Measurements from ENCODE around the gene CA11.
"Not testable (repeated sequence)": the region's sequence is repeated elsewhere in the genome, so short reads cannot be mapped to it uniquely, and the experiment has no call there.

CA11 gene

GRCh38 chr19:48646001-48646721, at the start of gene CA11:
Gene CA11 (minus strand): TSS chr19:48646187. CDS start chr19:48645632, 555 bp downstream.
- peak; percentile 85 for DNase-seq
- in situ Hi-C loops (cut with HindIII; ENCODE audit: low pct_ligation_motif_present, low pct_unique_long_range_greater_than_20kb, low sequenced_read_pairs) = no loop called here

DNA sequence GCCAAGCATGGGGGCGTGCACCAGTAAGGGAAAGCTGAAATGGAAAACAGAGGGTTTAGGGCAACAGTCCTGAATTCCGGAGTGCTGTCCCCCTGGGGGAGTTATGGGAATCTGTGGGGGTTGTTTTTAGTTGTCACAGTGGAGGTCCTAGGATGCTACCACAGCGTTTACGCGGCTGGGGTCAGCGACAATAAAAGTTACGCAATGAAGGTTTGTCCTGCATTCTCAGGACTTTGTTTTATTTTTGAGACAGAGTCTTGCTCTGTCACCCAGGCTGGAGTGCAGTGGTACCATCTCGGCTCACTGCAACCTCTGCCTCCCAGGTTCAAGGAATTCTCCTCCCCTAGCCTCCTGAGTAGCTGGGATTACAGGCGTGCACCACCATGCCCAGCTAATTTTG, 47.6 kb upstream of the CA11 start:
- DNase-seq; in situ Hi-C loops (cut with HindIII; ENCODE audit: low pct_ligation_motif_present, low pct_unique_long_range_greater_than_20kb, low sequenced_read_pairs): not testable (repeated sequence)

- no peak for DNase-seq
- in situ Hi-C loops (cut with HindIII; ENCODE audit: low pct_ligation_motif_present, low pct_unique_long_range_greater_than_20kb, low sequenced_read_pairs) = no loop called here
Observed at GRCh38 chr19:48689449-48689848, 43.5 kb upstream of the CA11 start.

GRCh38 chr19:48687776-48688175, 41.8 kb upstream of the CA11 start:
- DNase-seq = no peak
- in situ Hi-C loops (cut with HindIII; ENCODE audit: low pct_ligation_motif_present, low pct_unique_long_range_greater_than_20kb, low sequenced_read_pairs) = no loop called here

DNA sequence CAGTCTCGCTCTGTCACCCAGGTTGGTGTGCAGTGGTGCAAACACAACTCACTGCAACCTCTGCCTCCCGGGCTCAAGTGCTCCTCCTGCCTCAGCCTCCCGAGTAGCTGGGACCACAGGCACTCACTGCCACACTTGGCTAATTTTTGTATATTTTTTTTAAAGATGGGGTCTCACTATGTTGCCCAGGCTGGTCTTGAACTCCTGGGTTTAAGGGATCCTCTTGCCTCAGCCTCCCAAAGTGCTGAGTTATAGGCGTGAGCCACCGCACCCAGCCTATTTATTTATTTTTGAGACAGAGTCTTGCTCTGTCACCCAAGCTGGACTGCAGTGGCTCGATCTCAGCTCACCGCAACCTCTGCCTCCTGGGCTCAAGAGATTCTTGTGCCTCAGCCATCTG, 40.6 kb upstream of the CA11 start:
- DNase-seq = not testable (repeated sequence)

GRCh38 chr19:48686088-48686487, 40.1 kb upstream of the CA11 start:
- in situ Hi-C loops (cut with HindIII; ENCODE audit: low pct_ligation_motif_present, low pct_unique_long_range_greater_than_20kb, low sequenced_read_pairs) = no loop called here
- no peak for DNase-seq

More for the DNA sequence above, 40.6 kb upstream of the CA11 start:
- in situ Hi-C loops (cut with HindIII; ENCODE audit: low pct_ligation_motif_present, low pct_unique_long_range_greater_than_20kb, low sequenced_read_pairs) = not testable (repeated sequence)

GRCh38 chr19:48685583-48685982, 39.6 kb upstream of the CA11 start:
- no peak for DNase-seq
- in situ Hi-C loops (cut with HindIII; ENCODE audit: low pct_ligation_motif_present, low pct_unique_long_range_greater_than_20kb, low sequenced_read_pairs) = no loop called here

GRCh38 chr19:48683349-48683748, 37.4 kb upstream of the CA11 start:
- no peak for DNase-seq
- in situ Hi-C loops (cut with HindIII; ENCODE audit: low pct_ligation_motif_present, low pct_unique_long_range_greater_than_20kb, low sequenced_read_pairs) = no loop called here

DNA sequence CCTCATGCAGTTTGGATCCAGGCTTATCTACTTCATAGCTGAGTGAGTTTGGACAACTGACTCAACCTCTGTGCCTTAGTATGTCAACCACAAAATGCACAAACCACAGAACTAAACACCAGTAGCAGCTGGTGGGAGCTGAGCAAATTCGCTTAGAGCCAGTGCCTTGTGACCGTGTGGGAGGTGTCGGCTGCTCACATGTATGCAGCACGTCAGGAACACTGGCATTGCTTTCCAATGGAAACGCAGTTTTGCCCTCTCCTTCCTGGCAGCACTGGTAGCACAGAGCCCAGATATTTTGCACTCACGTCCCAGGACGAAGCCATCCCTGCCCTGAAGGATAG, 35.1 kb upstream of the CA11 start:
- in situ Hi-C loops (cut with HindIII; ENCODE audit: low pct_ligation_motif_present, low pct_unique_long_range_greater_than_20kb, low sequenced_read_pairs) = no loop called here
- peak; percentile 85 for DNase-seq

DNA sequence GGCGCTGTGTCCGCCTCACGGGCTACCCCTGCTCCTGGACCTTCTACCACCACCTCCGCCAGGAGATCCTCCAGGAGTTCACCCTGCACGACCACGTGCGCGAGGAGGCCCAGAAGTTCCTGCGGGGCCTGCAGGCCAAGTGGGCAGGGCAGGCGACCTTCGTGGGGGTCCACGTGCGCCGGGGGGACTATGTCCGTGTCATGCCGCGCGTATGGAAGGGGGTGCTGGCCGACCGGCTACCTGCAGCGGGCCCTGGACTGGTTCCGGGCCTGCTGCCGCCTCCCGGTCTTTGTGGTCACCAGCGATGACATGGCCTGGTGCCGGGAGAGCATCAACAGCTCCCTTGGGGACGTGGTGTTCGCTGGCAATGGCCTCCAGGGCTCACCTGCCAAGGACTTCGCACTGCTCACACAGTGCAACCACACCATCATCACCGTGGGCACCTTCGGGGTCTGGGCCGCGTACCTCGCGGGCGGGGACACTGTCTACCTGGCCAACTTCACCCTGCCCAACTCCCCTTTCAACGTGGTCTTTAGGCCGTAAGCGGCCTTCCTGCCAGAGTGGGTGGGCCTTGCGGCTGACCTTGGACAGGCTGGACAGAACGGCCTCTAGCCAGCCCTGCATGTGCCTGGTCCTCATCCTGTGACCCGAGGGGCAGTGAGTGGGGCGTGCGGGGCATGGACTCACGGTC, 34.6 kb upstream of the CA11 start:
- in situ Hi-C loops (cut with HindIII; ENCODE audit: low pct_ligation_motif_present, low pct_unique_long_range_greater_than_20kb, low sequenced_read_pairs) = no loop called here
- DNase-seq = no peak

GRCh38 chr19:48680006-48680405, 34.0 kb upstream of the CA11 start:
- in situ Hi-C loops (cut with HindIII; ENCODE audit: low pct_ligation_motif_present, low pct_unique_long_range_greater_than_20kb, low sequenced_read_pairs); DNase-seq: not testable (repeated sequence)

- in situ Hi-C loops (cut with HindIII; ENCODE audit: low pct_ligation_motif_present, low pct_unique_long_range_greater_than_20kb, low sequenced_read_pairs) = no loop called here
- DNase-seq = no peak
Observed at GRCh38 chr19:48678201-48678600, 32.2 kb upstream of the CA11 start.

DNA sequence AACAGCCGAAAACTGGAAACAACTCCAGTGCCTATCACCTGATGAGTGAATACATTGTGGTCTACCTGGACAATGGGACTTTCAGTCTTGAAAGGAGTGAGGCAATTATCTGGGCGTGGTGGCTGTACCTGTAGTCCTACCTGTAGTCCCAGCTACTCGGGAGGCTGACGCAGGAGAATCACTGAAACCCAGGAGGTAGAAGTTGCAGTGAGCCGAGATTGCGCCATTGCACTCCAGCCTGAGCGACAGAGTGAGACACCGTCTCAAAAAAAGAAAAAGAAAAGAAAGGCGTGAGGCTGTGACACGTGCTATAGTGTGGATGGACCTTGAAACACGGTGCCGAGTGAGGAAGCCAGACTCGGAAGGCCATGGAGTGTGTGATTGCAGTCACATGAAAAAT, 30.9 kb upstream of the CA11 start:
- in situ Hi-C loops (cut with HindIII; ENCODE audit: low pct_ligation_motif_present, low pct_unique_long_range_greater_than_20kb, low sequenced_read_pairs) = no loop called here
- no peak for DNase-seq

DNA sequence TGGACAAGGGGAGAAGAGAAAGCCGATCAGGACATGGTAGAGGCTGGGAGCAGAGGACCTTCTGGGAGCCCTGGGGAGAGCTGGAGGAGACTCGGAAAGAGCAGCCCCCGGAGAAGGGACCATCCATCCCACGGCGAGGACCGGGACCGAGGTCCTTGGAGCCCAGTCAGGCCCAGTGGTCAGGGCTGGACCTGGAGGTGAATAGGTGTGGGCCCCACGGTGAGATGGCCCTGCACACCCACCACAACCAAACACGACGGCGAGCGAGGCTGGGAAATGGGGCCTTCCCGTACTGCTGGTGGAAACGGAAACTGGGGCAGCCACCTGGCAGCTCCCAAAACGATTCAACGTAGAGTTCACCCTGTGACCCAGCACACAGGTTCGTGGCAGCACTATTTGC, 30.5 kb upstream of the CA11 start:
- DNase-seq = no peak
- in situ Hi-C loops (cut with HindIII; ENCODE audit: low pct_ligation_motif_present, low pct_unique_long_range_greater_than_20kb, low sequenced_read_pairs) = no loop called here

GRCh38 chr19:48674921-48675824, 29.2 kb upstream of the CA11 start:
- DNase-seq = peak; percentile 80
- in situ Hi-C loops (cut with HindIII; ENCODE audit: low pct_ligation_motif_present, low pct_unique_long_range_greater_than_20kb, low sequenced_read_pairs) = no loop called here

DNA sequence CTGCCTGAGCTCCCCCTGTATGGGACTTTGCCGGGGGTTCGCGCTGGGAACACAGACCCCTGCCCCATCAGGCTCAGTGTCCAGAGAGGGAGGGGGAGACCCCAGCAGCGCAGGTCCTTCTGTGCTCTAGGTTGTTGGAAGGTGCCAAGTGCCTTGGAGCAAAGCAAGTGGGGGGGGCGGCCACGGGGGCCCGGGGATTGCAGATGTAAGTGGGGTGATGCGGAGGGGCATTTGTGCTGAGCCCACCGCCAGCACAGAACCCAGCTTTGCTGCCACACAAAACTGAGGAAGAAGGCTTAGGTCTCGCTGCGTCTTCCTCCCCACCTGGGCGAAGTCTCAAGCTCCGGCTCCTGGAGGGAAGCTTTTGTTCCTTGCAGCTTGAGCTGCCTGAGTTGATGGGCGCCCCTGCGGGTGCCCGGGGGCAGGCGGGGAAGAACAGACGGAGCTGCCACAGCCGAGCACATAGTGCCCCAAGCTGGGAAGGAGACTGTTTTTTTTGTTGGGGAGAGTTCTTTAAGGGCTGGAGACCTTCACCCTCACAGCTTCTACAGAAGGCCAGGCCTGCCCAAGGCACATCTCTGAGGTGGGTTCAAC, 28.3 kb upstream of the CA11 start:
- DNase-seq = no peak
- in situ Hi-C loops (cut with HindIII; ENCODE audit: low pct_ligation_motif_present, low pct_unique_long_range_greater_than_20kb, low sequenced_read_pairs) = no loop called here

- in situ Hi-C loops (cut with HindIII; ENCODE audit: low pct_ligation_motif_present, low pct_unique_long_range_greater_than_20kb, low sequenced_read_pairs) = no loop called here
- no peak for DNase-seq
Observed at GRCh38 chr19:48673436-48674100, 27.6 kb upstream of the CA11 start.

- in situ Hi-C loops (cut with HindIII; ENCODE audit: low pct_ligation_motif_present, low pct_unique_long_range_greater_than_20kb, low sequenced_read_pairs) = no loop called here
- DNase-seq = no peak
Observed at GRCh38 chr19:48672994-48673393, 27.0 kb upstream of the CA11 start, which contains the start of gene NTN5. Gene NTN5 (minus strand): TSS chr19:48673017. CDS start chr19:48670986, 2,031 bp downstream.
